H1 (cell line): ENCODE data around the gene GRM5. TPM values are rescaled to one million over a fixed set of nuclear protein-coding genes. Genes with fewer than 3 reads are reported as not detected.

Experiments
- CTCF ChIA-PET: fragments of 300-600 bp; sonication (Branson Sonifier 250); formaldehyde crosslinking; loops from one replicate; lab custom pipeline; 2021; ENCODE audit not compliant: partially characterized antibody; lab: Charles Lee
- POLR2A ChIA-PET: fragments of 300-600 bp; sonication (Branson Sonifier 250); formaldehyde crosslinking; loops from one replicate; lab custom pipeline; 2021; ENCODE audit warnings: inconsistent platforms; ENCODE audit not compliant: partially characterized antibody; lab: Charles Lee
- DNase-seq, 2 experiments: peaks; one replicate each; pipeline versions ENCODE4 v3.0.0 to v3.0.0-alpha.2; 2010 to 2022; ENCODE audit warnings: low spot score in 2 of 2, low read depth in 1 of 2, mixed read lengths in 1 of 2
- FAIRE-seq: peaks from 2 replicates; lab custom pipeline; 2011; peaks lifted over from hg19 to GRCh38; lab: Jason Lieb, UNC
- H2AFZ ChIP-seq: 2 replicates; pipeline ENCODE4 v1.8.1; 2012; ENCODE audit warnings: low read length, inconsistent platforms
- H2AK5ac ChIP-seq: 2 replicates; pipeline ENCODE4 v1.6.1; 2013; ENCODE audit warnings: low read depth, low read length
- H2BK120ac ChIP-seq: replicated peaks from 2 replicates; pipeline ENCODE3; 2013; ENCODE audit warnings: low read depth, low read length, inconsistent platforms
- H2BK12ac ChIP-seq: 2 replicates; pipeline ENCODE4 v1.6.1; 2013; ENCODE audit warnings: low read depth, low read length
- H2BK15ac ChIP-seq: 2 replicates; pipeline ENCODE4 v1.6.1; 2013; ENCODE audit warnings: low read length
- H2BK20ac ChIP-seq: 2 replicates; pipeline ENCODE4 v1.6.1; 2013; ENCODE audit warnings: low read length
- H2BK5ac ChIP-seq: 2 replicates; pipeline ENCODE4 v1.6.1; 2013; ENCODE audit warnings: low read depth, low read length
- H3K14ac ChIP-seq: 2 replicates; pipeline ENCODE4 v1.6.1; 2013; ENCODE audit warnings: inconsistent platforms; ENCODE audit not compliant: insufficient read length
- H3K18ac ChIP-seq: 2 replicates; pipeline ENCODE4 v1.6.1; 2013; ENCODE audit warnings: low read length; ENCODE audit errors: extremely low read depth
- H3K23ac ChIP-seq: 2 replicates; pipeline ENCODE4 v1.6.1; 2013; ENCODE audit warnings: inconsistent platforms; ENCODE audit not compliant: insufficient read length
- H3K23me2 ChIP-seq: 2 replicates; pipeline ENCODE4 v1.6.1; 2013; ENCODE audit warnings: low read depth, low read length
- H3K27ac ChIP-seq: 2 replicates; pipeline ENCODE4 v1.6.1; 2011; ENCODE audit warnings: low read depth, low read length, inconsistent platforms
- H3K27me3 ChIP-seq, 4 experiments: replicated peaks in 1 of 4; 1 replicate in 1 of 4; 2 replicates in 3 of 4; pipeline versions ENCODE4 v1.6.1 to v1.8.1; 2011 to 2013; ENCODE audit warnings: low read length in 3 of 4, mild to moderate bottlenecking in 3 of 4, inconsistent platforms in 2 of 4, mixed read lengths in 2 of 4, moderate library complexity in 1 of 4; ENCODE audit not compliant: control insufficient read depth in 3 of 4, insufficient read depth in 3 of 4; ENCODE audit errors: extremely low read depth in 1 of 4
- H3K36me3 ChIP-seq, 4 experiments: 2 replicates each; pipeline versions ENCODE4 v1.6.1 to v1.8.1; 2011 to 2013; ENCODE audit warnings: mild to moderate bottlenecking in 4 of 4, low read length in 3 of 4, moderate library complexity in 2 of 4, control low read depth in 1 of 4, inconsistent platforms in 1 of 4; ENCODE audit not compliant: insufficient read depth in 4 of 4, control insufficient read depth in 2 of 4
- H3K4ac ChIP-seq: replicated peaks from 2 replicates; pipeline ENCODE3; 2013; ENCODE audit warnings: low read length, low read depth, mixed read lengths, inconsistent platforms; ENCODE audit not compliant: insufficient read length
- H3K4me1 ChIP-seq, 4 experiments: replicated peaks in 1 of 4; 1 replicate in 1 of 4; 2 replicates in 3 of 4; pipeline versions ENCODE4 v1.6.1 to v1.8.1; 2011 to 2013; ENCODE audit warnings: low read length in 3 of 4, inconsistent platforms in 2 of 4, mixed read lengths in 1 of 4; ENCODE audit not compliant: insufficient read depth in 4 of 4, control insufficient read depth in 3 of 4
- H3K4me2 ChIP-seq, 2 experiments: 2 replicates each; pipeline versions ENCODE4 v1.6.1 to v1.8.1; 2011 to 2013; ENCODE audit warnings: low read depth in 2 of 2, low read length in 2 of 2, control low read depth in 1 of 2, inconsistent platforms in 1 of 2, mild to moderate bottlenecking in 1 of 2; ENCODE audit not compliant: insufficient read depth in 1 of 2
- H3K4me3 ChIP-seq, 4 experiments: fragments of 200-600, 300-600 bp in 1 of 4; sonication (generic), shearing (Covaris generic), sonication (Bioruptor Twin) in 1 of 4; 2 replicates each; pipeline versions ENCODE4 v1.5.1 to v1.8.1; 2011 to 2016; ENCODE audit warnings: low read length in 4 of 4, low read depth in 3 of 4, control low read depth in 2 of 4, inconsistent platforms in 2 of 4, mild to moderate bottlenecking in 2 of 4, mixed read lengths in 1 of 4, moderate library complexity in 1 of 4; ENCODE audit not compliant: insufficient read depth in 2 of 4; ENCODE audit errors: extremely low read depth in 1 of 4
- H3K56ac ChIP-seq: replicated peaks from 2 replicates; pipeline ENCODE3; 2013; ENCODE audit warnings: low read depth, mild to moderate bottlenecking, mixed read lengths, low read length, inconsistent platforms; ENCODE audit not compliant: insufficient read length
- H3K79me1 ChIP-seq: 2 replicates; pipeline ENCODE4 v1.6.1; 2013; ENCODE audit warnings: low read depth, low read length, control low read depth
- H3K79me2 ChIP-seq, 2 experiments: 2 replicates each; pipeline versions ENCODE4 v1.6.1 to v1.8.1; 2012 to 2013; ENCODE audit warnings: low read length in 2 of 2, mild to moderate bottlenecking in 2 of 2, inconsistent platforms in 1 of 2; ENCODE audit not compliant: insufficient read depth in 2 of 2, control insufficient read depth in 1 of 2
- H3K9ac ChIP-seq, 4 experiments: replicated peaks in 1 of 4; 1 replicate in 1 of 4; 2 replicates in 3 of 4; pipeline versions ENCODE4 v1.6.1 to v1.8.1; 2011 to 2013; ENCODE audit warnings: low read depth in 3 of 4, low read length in 3 of 4, control low read depth in 2 of 4, mild to moderate bottlenecking in 2 of 4, moderate library complexity in 2 of 4, inconsistent platforms in 1 of 4; ENCODE audit errors: extremely low read depth in 1 of 4
- H3K9me3 ChIP-seq, 2 experiments: 2 replicates each; pipeline versions ENCODE4 v1.6.1 to v1.8.1; 2012 to 2013; ENCODE audit warnings: mild to moderate bottlenecking in 2 of 2, moderate library complexity in 2 of 2, control low read depth in 1 of 2, inconsistent platforms in 1 of 2, low read depth in 1 of 2, low read length in 1 of 2, mixed read lengths in 1 of 2; ENCODE audit not compliant: insufficient read depth in 2 of 2
- H4K20me1 ChIP-seq, 2 experiments: replicated peaks in 1 of 2; 2 replicates each; pipeline versions ENCODE3 to v1.8.1; 2011 to 2013; ENCODE audit warnings: inconsistent platforms in 2 of 2, low read length in 2 of 2, mild to moderate bottlenecking in 1 of 2; ENCODE audit not compliant: insufficient read depth in 2 of 2, control insufficient read depth in 1 of 2
- H4K5ac ChIP-seq: 2 replicates; pipeline ENCODE4 v1.6.1; 2013; ENCODE audit warnings: low read length, low read depth, mixed read lengths, inconsistent platforms; ENCODE audit not compliant: insufficient read length
- H4K8ac ChIP-seq: 2 replicates; pipeline ENCODE4 v1.8.0; 2013; ENCODE audit warnings: mild to moderate bottlenecking, moderate library complexity, low read length, inconsistent platforms; ENCODE audit not compliant: insufficient read depth; ENCODE audit errors: extremely low read depth
- H4K91ac ChIP-seq: replicated peaks from 2 replicates; pipeline ENCODE3; 2013; ENCODE audit warnings: low read length, mixed read lengths, inconsistent platforms; ENCODE audit not compliant: insufficient read length
- BCL11A ChIP-seq, 2 experiments: IDR thresholded peaks; one replicate each; pipeline ENCODE4 v1.6.1; 2011; ENCODE audit warnings: low read depth in 2 of 2, low read length in 2 of 2, mild to moderate bottlenecking in 2 of 2
- EGR1 ChIP-seq: IDR thresholded peaks from 2 replicates; pipeline ENCODE4 v1.6.1; 2011; ENCODE audit warnings: low read depth, low read length, borderline replicate concordance
- EP300 ChIP-seq, 2 experiments: IDR thresholded peaks; 1 replicate in 1 of 2; 2 replicates in 1 of 2; pipeline ENCODE4 v1.6.1; 2011 to 2012; ENCODE audit warnings: low read depth in 2 of 2, low read length in 2 of 2, mild to moderate bottlenecking in 2 of 2, borderline replicate concordance in 1 of 2, inconsistent platforms in 1 of 2, moderate library complexity in 1 of 2
- RNF2 ChIP-seq: fragments of 200-900, 300-1000 bp; sonication (generic); IDR thresholded peaks from 2 replicates; pipeline ENCODE4 v1.7.1; 2016; ENCODE audit warnings: borderline replicate concordance, low read depth, mild to moderate bottlenecking, antibody characterized with exemption, low read length; ENCODE audit not compliant: poor library complexity, severe bottlenecking; ENCODE audit errors: missing control alignments
- SP2 ChIP-seq: IDR thresholded peaks from 2 replicates; pipeline ENCODE4 v1.6.1; 2012; ENCODE audit warnings: mild to moderate bottlenecking, low read length, inconsistent platforms
- TEAD4 ChIP-seq: IDR thresholded peaks from 2 replicates; pipeline ENCODE4 v1.6.1; 2012; ENCODE audit warnings: low read depth, low read length, inconsistent platforms, mixed read lengths
- WGBS, 2 experiments: shearing (Covaris generic) in 1 of 2; methylation state at CpG; one replicate each; pipeline versions ENCODE4 v1.1.6 to v1.1.7; 2013 to 2015; ENCODE audit warnings: low lambda C conversion rate in 2 of 2, mixed read lengths in 2 of 2, inconsistent platforms in 1 of 2, low coverage in 1 of 2, missing lambda C conversion rate in 1 of 2; ENCODE audit not compliant: insufficient replicate concordance in 2 of 2, insufficient coverage in 1 of 2, insufficient read length in 1 of 2; ENCODE audit errors: extremely low coverage in 1 of 2, missing lambda C conversion rate in 1 of 2; 5-methylcytosine and 5-hydroxymethylcytosine counted together
- polyA plus RNA-seq, 7 experiments: library from polyadenylated mRNA; depleted of rRNA in 3 of 7; stranded (reverse) in 5 of 7; unstranded in 2 of 7; fragments of >200 nt in 5 of 7; fragments of 200-250 nt in 2 of 7; gene quantifications; 1 replicate in 5 of 7; 2 replicates in 1 of 7; 4 replicates in 1 of 7; pipeline versions ENCODE4 v1.2.1 to v1.2.3, GENCODE V29; 2011 to 2013; ENCODE audit warnings: missing spikeins in 2 of 7, mixed read lengths in 2 of 7
- total RNA-seq: library from RNA; stranded (reverse); fragmentation: NEBNext Ultra II Directional; extraction: Animal tissue kit (Norgen Biotek cat#: 25700); gene quantifications from 2 replicates; pipeline ENCODE4 v1.2.1, GENCODE V29; 2021

Gene GRM5
- total and polyA plus RNA-seq, 2 of the 8 experiments (the other 6 are each of a cell fraction or from before 2014, with no cell fraction given), result 0.15 to 0.43 TPM

- Histone ChIP-seq H2BK20ac (no peak overlapping the region), H2BK120ac (no peak overlapping the region), H4K91ac (no peak overlapping the region), H3K4me2 (no peak overlapping the region), H3K36me3 (no peaks in the 10 kb centered on the region), H3K9ac (no peak overlapping the region), H3K14ac (no peak overlapping the region), H3K23me2 (no peaks in the 10 kb centered on the region), H4K5ac (no peak overlapping the region), H4K8ac (no peak overlapping the region), H4K20me1 (no peaks in the 10 kb centered on the region), H3K4ac (no peak overlapping the region), H3K4me1 (peaks cover 0 to 3% (median 0%) of the 10 kb centered on the region in 4 experiments; a peak in 2 of 7 replicates), H2BK15ac (no peak overlapping the region), H2BK5ac (no peak overlapping the region), H3K18ac (no peak overlapping the region), H3K27ac (no peak overlapping the region), H2BK12ac (no peak overlapping the region), H3K4me3 (no peak overlapping the region), H2AFZ (no peak overlapping the region), H2AK5ac (no peak overlapping the region), H3K9me3 (no peaks in the 10 kb centered on the region), H3K56ac (no peak overlapping the region), H3K27me3 (no peaks in the 10 kb centered on the region), H3K79me2 (no peaks in the 10 kb centered on the region), H3K23ac (no peak overlapping the region), H3K79me1 (no peaks in the 10 kb centered on the region)
- POLR2A ChIA-PET, result no interaction called here
- CTCF ChIA-PET, result interaction anchor here (1.0 to 4.1 kb wide), 8 partner anchors 11 to 524 kb away, joined by 3 to 32 read pairs (median 8); no protein-coding TSS in a partner anchor
- no peak for DNase-seq
- 83% methylated on average over 6 of the region's 6 CpGs; no CpG with 5 or more reads in 1 of the 2 experiments for WGBS, 2 experiments
- TF ChIP-seq BCL11A (IDR thresholded peaks at IDR 0.05; ENCODE audit: low read depth in 2 of 2, low read length in 2 of 2), result no peak
- no peak for TF ChIP-seq EP300 (IDR thresholded peaks at IDR 0.05; ENCODE audit: borderline replicate concordance in 1 of 2, low read depth in 2 of 2, low read length in 2 of 2)
- no peak for TF ChIP-seq SP2
- TF ChIP-seq EGR1, result no peak
- TF ChIP-seq RNF2, result no peak
- no peak for TF ChIP-seq TEAD4
- no peak for FAIRE-seq
Observed at GRCh38 chr11:88541006-88541405, 524.8 kb downstream of the GRM5 start.
